ENCODE results near the gene SEC61B.

- TF ChIP-seq ZNF138 (CRISPR knock-in tag; conservative IDR thresholded peaks at IDR 0.05), result no peak
- TF ChIP-seq CTCF (IDR thresholded peaks at IDR 0.05), result no peak
- no peak for TF ChIP-seq ZNF232 (CRISPR knock-in tag; IDR thresholded peaks at IDR 0.05)
- no peak for TF ChIP-seq ETV6 (CRISPR knock-in tag; IDR thresholded peaks at IDR 0.05)
- TF ChIP-seq SMAD4 (CRISPR knock-in tag; IDR thresholded peaks at IDR 0.05), result no peak
- no peak for TF ChIP-seq ZSCAN18 (CRISPR knock-in tag; IDR thresholded peaks at IDR 0.05)
- TF ChIP-seq ATF2 (CRISPR knock-in tag; IDR thresholded peaks at IDR 0.05; ENCODE audit: borderline replicate concordance, low read depth), result no peak
- no peak for TF ChIP-seq JUN (CRISPR knock-in tag; IDR thresholded peaks at IDR 0.05)
- no peak for TF ChIP-seq FOXK1 (CRISPR knock-in tag; IDR thresholded peaks at IDR 0.05)
Observed at GRCh38 chr9:99213197-99213596, 8.9 kb upstream of the SEC61B start.

Measured in WTC11 (cell line).